ENCODE results near the gene GAS6. TPM values are rescaled to one million over a fixed set of nuclear protein-coding genes. Genes with fewer than 3 reads are reported as not detected.

Gene GAS6
- total and polyA plus RNA-seq, 2 donors (not counting 1 experiment from before 2014, with no cell fraction given), result 0.25 to 0.78 TPM

GRCh38 chr13:113833111-113833830 lies 30.6 kb downstream of the GAS6 start:
- H3K27ac ChIP-seq (ENCODE audit: low read length in 2 of 2), result no peak overlapping the region
- H3K27ac Mint-ChIP-seq, result no peak overlapping the region
- peaks cover 37% of the 10 kb centered on the region for H4K20me1 ChIP-seq (ENCODE audit: control insufficient read depth, insufficient read depth, low read length, poor library complexity, severe bottlenecking)
- no peaks in the 10 kb centered on the region for H3K4me1 Mint-ChIP-seq
- no peaks in the 10 kb centered on the region for H3K27me3 Mint-ChIP-seq
- no peaks in the 10 kb centered on the region for H3K27me3 ChIP-seq (replicated peaks in 1 of 4; ENCODE audit: control extremely low read depth in 1 of 4, control insufficient read depth in 3 of 4, insufficient read depth in 4 of 4, low read length in 3 of 4)
- WGBS (ENCODE audit: insufficient coverage), result 98% methylated on average over 24 of the region's 25 CpGs
- intact Hi-C loops (cut with micrococcal nuclease), result no loop called here
- peaks cover 3% of the 10 kb centered on the region for H3K79me2 ChIP-seq (ENCODE audit: control insufficient read depth, insufficient read depth, low read length)
- ChIA-PET POLR2A (no interaction called here), CTCF (no interaction called here)
- DNase-seq (no peak), ATAC-seq (ENCODE audit: low read depth) (no peak)
- no peak overlapping the region for H3K9ac ChIP-seq (ENCODE audit: low read length)
- no peaks in the 10 kb centered on the region for H3K4me1 ChIP-seq (ENCODE audit: control insufficient read depth in 2 of 2, insufficient read depth in 2 of 2, low read length in 2 of 2)
- peaks cover 0 to 8% (median 0%) of the 10 kb centered on the region in 3 donors for H3K9me3 ChIP-seq (ENCODE audit: control extremely low read depth in 1 of 3, control insufficient read depth in 2 of 3, insufficient read depth in 1 of 3, low read length in 2 of 3)
- peaks cover 0 to 1% of the 10 kb centered on the region in 2 experiments for H3K36me3 ChIP-seq (replicated peaks in 1 of 2; ENCODE audit: control extremely low read depth in 1 of 2, control insufficient read depth in 1 of 2, extremely low read depth in 1 of 2, insufficient read depth in 2 of 2, low read length in 1 of 2)
- TF ChIP-seq EZH2 (IDR thresholded peaks at IDR 0.05; ENCODE audit: borderline replicate concordance, insufficient read depth, low read depth, low read length, poor library complexity, severe bottlenecking), result no peak
- TF ChIP-seq, protein P1, sequence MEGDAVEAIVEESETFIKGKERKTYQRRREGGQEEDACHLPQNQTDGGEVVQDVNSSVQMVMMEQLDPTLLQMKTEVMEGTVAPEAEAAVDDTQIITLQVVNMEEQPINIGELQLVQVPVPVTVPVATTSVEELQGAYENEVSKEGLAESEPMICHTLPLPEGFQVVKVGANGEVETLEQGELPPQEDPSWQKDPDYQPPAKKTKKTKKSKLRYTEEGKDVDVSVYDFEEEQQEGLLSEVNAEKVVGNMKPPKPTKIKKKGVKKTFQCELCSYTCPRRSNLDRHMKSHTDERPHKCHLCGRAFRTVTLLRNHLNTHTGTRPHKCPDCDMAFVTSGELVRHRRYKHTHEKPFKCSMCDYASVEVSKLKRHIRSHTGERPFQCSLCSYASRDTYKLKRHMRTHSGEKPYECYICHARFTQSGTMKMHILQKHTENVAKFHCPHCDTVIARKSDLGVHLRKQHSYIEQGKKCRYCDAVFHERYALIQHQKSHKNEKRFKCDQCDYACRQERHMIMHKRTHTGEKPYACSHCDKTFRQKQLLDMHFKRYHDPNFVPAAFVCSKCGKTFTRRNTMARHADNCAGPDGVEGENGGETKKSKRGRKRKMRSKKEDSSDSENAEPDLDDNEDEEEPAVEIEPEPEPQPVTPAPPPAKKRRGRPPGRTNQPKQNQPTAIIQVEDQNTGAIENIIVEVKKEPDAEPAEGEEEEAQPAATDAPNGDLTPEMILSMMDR (IDR thresholded peaks at IDR 0.05), result no peak
- no peak overlapping the region for H3K4me3 Mint-ChIP-seq
- H2AFZ ChIP-seq (ENCODE audit: insufficient read depth, low read depth, low read length, poor library complexity, severe bottlenecking), result no peak overlapping the region
- no peak overlapping the region for H3K4me2 ChIP-seq (replicated peaks; ENCODE audit: low read depth, low read length, poor library complexity, severe bottlenecking)
- H3K9me3 Mint-ChIP-seq (ENCODE audit: insufficient read depth), result no peaks in the 10 kb centered on the region
- no peak overlapping the region for H3K4me3 ChIP-seq (ENCODE audit: control extremely low read depth in 1 of 5, extremely low read depth in 1 of 5, insufficient read depth in 1 of 5, low read depth in 2 of 5, low read length in 4 of 5)

DNA sequence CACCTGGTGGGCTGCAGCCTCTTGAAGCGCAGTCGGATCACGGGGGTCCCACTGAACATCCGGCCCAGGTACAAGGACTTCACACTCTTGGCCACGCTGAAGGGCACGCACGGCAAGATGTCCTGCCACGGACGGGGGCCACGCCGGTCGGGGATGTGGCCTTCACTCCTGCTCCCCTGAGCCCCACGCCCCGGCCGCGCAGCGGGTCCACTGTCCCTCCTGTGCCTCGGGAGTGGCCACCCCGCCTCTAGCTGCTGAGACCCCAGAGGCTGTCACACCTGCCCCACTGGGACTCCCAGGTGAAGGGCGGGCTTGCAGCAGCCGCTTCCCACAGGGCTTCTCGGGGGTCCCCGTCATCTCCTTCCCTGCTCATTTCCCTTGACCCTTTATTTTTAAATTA lies 31.2 kb downstream of the GAS6 start:
- Mint-ChIP-seq H3K4me3 (no peak overlapping the region), H3K9me3 (ENCODE audit: insufficient read depth) (no peaks in the 10 kb centered on the region), H3K4me1 (no peaks in the 10 kb centered on the region), H3K27me3 (no peaks in the 10 kb centered on the region), H3K27ac (no peak overlapping the region)
- Histone ChIP-seq H3K79me2 (ENCODE audit: control insufficient read depth, insufficient read depth, low read length) (peaks cover 3% of the 10 kb centered on the region), H2AFZ (ENCODE audit: insufficient read depth, low read depth, low read length, poor library complexity, severe bottlenecking) (no peak overlapping the region), H3K4me2 (replicated peaks; ENCODE audit: low read depth, low read length, poor library complexity, severe bottlenecking) (no peak overlapping the region), H3K27ac (ENCODE audit: low read length in 2 of 2) (no peak overlapping the region), H3K4me3 (ENCODE audit: control extremely low read depth in 1 of 5, extremely low read depth in 1 of 5, insufficient read depth in 1 of 5, low read depth in 2 of 5, low read length in 4 of 5) (no peak overlapping the region), H3K9me3 (ENCODE audit: control extremely low read depth in 1 of 3, control insufficient read depth in 2 of 3, insufficient read depth in 1 of 3, low read length in 2 of 3) (peaks cover 0 to 12% (median 0%) of the 10 kb centered on the region in 3 donors), H3K27me3 (replicated peaks in 1 of 4; ENCODE audit: control extremely low read depth in 1 of 4, control insufficient read depth in 3 of 4, insufficient read depth in 4 of 4, low read length in 3 of 4) (no peaks in the 10 kb centered on the region), H4K20me1 (ENCODE audit: control insufficient read depth, insufficient read depth, low read length, poor library complexity, severe bottlenecking) (peaks cover 38% of the 10 kb centered on the region), H3K9ac (ENCODE audit: low read length) (no peak overlapping the region), H3K36me3 (replicated peaks in 1 of 2; ENCODE audit: control extremely low read depth in 1 of 2, control insufficient read depth in 1 of 2, extremely low read depth in 1 of 2, insufficient read depth in 2 of 2, low read length in 1 of 2) (peaks cover 0 to 4% of the 10 kb centered on the region in 2 experiments), H3K4me1 (ENCODE audit: control insufficient read depth in 2 of 2, insufficient read depth in 2 of 2, low read length in 2 of 2) (no peaks in the 10 kb centered on the region)
- intact Hi-C loops (cut with micrococcal nuclease), result no loop called here
- WGBS (ENCODE audit: insufficient coverage), result 96% methylated on average over 19 of the region's 23 CpGs
- POLR2A ChIA-PET, result no interaction called here
- DNase-seq (no peak), ATAC-seq (ENCODE audit: low read depth) (no peak)
- TF ChIP-seq, protein P1 (IDR thresholded peaks at IDR 0.05), result no peak
- no peak for TF ChIP-seq EZH2 (IDR thresholded peaks at IDR 0.05; ENCODE audit: borderline replicate concordance, insufficient read depth, low read depth, low read length, poor library complexity, severe bottlenecking)
- CTCF ChIA-PET, result no interaction called here
